A549 (cell line): ENCODE results near the gene PTPRN2. TPM values are rescaled to one million over a fixed set of nuclear protein-coding genes. Genes with fewer than 3 reads are reported as not detected.
"Not testable (repeated sequence)": the region's sequence is repeated elsewhere in the genome, so short reads cannot be mapped to it uniquely, and the experiment has no call there.

Source experiments
- ATAC-seq, 2 experiments: fragments of 200-7000 bp in 1 of 2; fragments of >200 bp in 1 of 2; cut with Nextera tagmentation in 1 of 2; cut with Tn5 transposase in 1 of 2; 3 replicates each; pipeline versions ENCODE4 v1.8.0 to v1.9.1; 2018 to 2020; ENCODE audit warnings: mild to moderate bottlenecking in 1 of 2, moderate library complexity in 1 of 2
- CTCF ChIA-PET: fragments of 300-600 bp; sonication (Branson Sonifier 250); formaldehyde crosslinking; extraction: SDS; loops from one replicate; lab custom pipeline; 2021; ENCODE audit warnings: antibody characterized with exemption, inconsistent platforms; lab: Yijun Ruan, JAX
- POLR2A ChIA-PET: fragments of 350-600 bp; formaldehyde crosslinking; extraction: SDS; loops from one replicate; lab custom pipeline; 2021; ENCODE audit warnings: antibody characterized with exemption, inconsistent platforms; lab: Yijun Ruan, JAX
- DNase-seq, 2 experiments: peaks; one replicate each; pipeline versions ENCODE4 v3.0.0 to v3.0.0-alpha.2; 2011 to 2016; ENCODE audit warnings: low read depth in 1 of 2, low spot score in 1 of 2
- FAIRE-seq: peaks from 2 replicates; lab custom pipeline; 2011; peaks lifted over from hg19 to GRCh38; lab: Jason Lieb, UNC
- H3K27ac ChIP-seq, 2 experiments: fragments of >200 bp; sonication (Bioruptor Twin); formaldehyde crosslinking; 3 replicates each; pipeline ENCODE4 v1.5.1; 2016 to 2017
- H3K4me1 ChIP-seq: fragments of >200 bp; sonication (Bioruptor Twin); formaldehyde crosslinking; 3 replicates; pipeline ENCODE4 v1.6.1; 2016
- H3K4me2 ChIP-seq: fragments of >200 bp; sonication (Bioruptor Twin); formaldehyde crosslinking; 3 replicates; pipeline ENCODE4 v1.6.1; 2016
- H3K4me3 ChIP-seq: fragments of >200 bp; sonication (Bioruptor Twin); formaldehyde crosslinking; 3 replicates; pipeline ENCODE4 v1.5.1; 2016
- H3K9me3 ChIP-seq: fragments of >200 bp; sonication (Bioruptor Twin); formaldehyde crosslinking; 3 replicates; pipeline ENCODE4 v1.6.1; 2016
- BHLHE40 ChIP-seq: IDR thresholded peaks from 2 replicates; pipeline ENCODE4 v1.6.1; 2012; ENCODE audit warnings: low read depth, low read length, inconsistent platforms
- CBX2 ChIP-seq: fragments of 200-600 bp; sonication (generic); IDR thresholded peaks from 2 replicates; pipeline ENCODE4 v1.6.1; 2016; ENCODE audit warnings: low read depth, mild to moderate bottlenecking, borderline replicate concordance
- CBX8 ChIP-seq: fragments of 200-600 bp; sonication (generic); IDR thresholded peaks from 2 replicates; pipeline ENCODE4 v1.6.1; 2016
- EP300 ChIP-seq, 2 experiments: fragments of >200 bp; sonication (Bioruptor Twin); formaldehyde crosslinking; IDR thresholded peaks; 2 replicates in 1 of 2; 3 replicates in 1 of 2; pipeline ENCODE4 v1.6.1; 2016 to 2017
- FOXS1 ChIP-seq: fragments of 250-450 bp; sonication (Bioruptor Pico); IDR thresholded peaks from 2 replicates; pipeline ENCODE4 v1.5.0; 2020; ENCODE audit warnings: mild to moderate bottlenecking, moderate library complexity
- HOXA7 ChIP-seq: fragments of 250-450 bp; sonication (Bioruptor Pico); IDR thresholded peaks from 2 replicates; pipeline ENCODE4 v1.5.0; 2020; ENCODE audit warnings: mild to moderate bottlenecking, moderate library complexity
- HOXB13 ChIP-seq: fragments of 250-450 bp; sonication (Bioruptor Pico); IDR thresholded peaks from 2 replicates; pipeline ENCODE4 v1.5.0; 2020; ENCODE audit warnings: low read depth, mild to moderate bottlenecking, moderate library complexity
- HOXB5 ChIP-seq: fragments of 250-450 bp; sonication (Bioruptor Pico); IDR thresholded peaks from 2 replicates; pipeline ENCODE4 v1.5.0; 2020; ENCODE audit warnings: mild to moderate bottlenecking, moderate library complexity
- JUN ChIP-seq, 2 experiments: fragments of >200 bp; sonication (Bioruptor Twin); formaldehyde crosslinking; IDR thresholded peaks; 2 replicates in 1 of 2; 3 replicates in 1 of 2; pipeline ENCODE4 v1.6.1; 2016 to 2017
- JUNB ChIP-seq: fragments of >200 bp; sonication (Bioruptor Twin); formaldehyde crosslinking; IDR thresholded peaks from 2 replicates; pipeline ENCODE4 v1.6.1; 2016
- KDM1A ChIP-seq: fragments of 200-600 bp; sonication (generic); IDR thresholded peaks from 2 replicates; pipeline ENCODE4 v1.6.1; 2016; ENCODE audit warnings: low read depth, mild to moderate bottlenecking
- MAFK ChIP-seq: fragments of 450-650 bp; IDR thresholded peaks from 2 replicates; pipeline ENCODE4 v1.6.1; 2014; ENCODE audit not compliant: partially characterized antibody
- MYC ChIP-seq: IDR thresholded peaks from 2 replicates; pipeline ENCODE4 v1.6.1; 2012; ENCODE audit warnings: mild to moderate bottlenecking, inconsistent platforms, low read length, improper control_type of control experiment, borderline replicate concordance
- NPAS2 ChIP-seq: fragments of 250-450 bp; sonication (Bioruptor Pico); IDR thresholded peaks from 2 replicates; pipeline ENCODE4 v1.8.0; 2022; ENCODE audit warnings: mild to moderate bottlenecking, moderate library complexity, borderline replicate concordance
- NR3C1 ChIP-seq: fragments of >200 bp; sonication (Bioruptor Twin); formaldehyde crosslinking; IDR thresholded peaks from 3 replicates; pipeline ENCODE4 v1.6.1; 2017
- POLR2A ChIP-seq: IDR thresholded peaks from 2 replicates; pipeline ENCODE4 v1.6.1; 2012; ENCODE audit warnings: mild to moderate bottlenecking, low read length
- RARB ChIP-seq: fragments of 250-450 bp; sonication (Bioruptor Pico); IDR thresholded peaks from 2 replicates; pipeline ENCODE4 v1.8.0; 2021; ENCODE audit warnings: mild to moderate bottlenecking, moderate library complexity
- RCOR1 ChIP-seq: fragments of 150-350 bp; IDR thresholded peaks from 2 replicates; pipeline ENCODE4 v1.6.1; 2014; ENCODE audit warnings: antibody characterized with exemption, low read length, low read depth
- RNF2 ChIP-seq: fragments of 200-600 bp; sonication (generic); IDR thresholded peaks from 2 replicates; pipeline ENCODE4 v1.6.1; 2016; ENCODE audit warnings: low read depth, mild to moderate bottlenecking, antibody characterized with exemption, moderate library complexity, borderline replicate concordance
- TFCP2L1 ChIP-seq: fragments of 250-450 bp; sonication (Bioruptor Pico); IDR thresholded peaks from 2 replicates; pipeline ENCODE4 v1.5.0; 2021; ENCODE audit warnings: mild to moderate bottlenecking
- ZNF302 ChIP-seq: fragments of 250-450 bp; sonication (Bioruptor Pico); IDR thresholded peaks from 2 replicates; pipeline ENCODE4 v1.9.0; 2021; ENCODE audit warnings: inconsistent platforms, mild to moderate bottlenecking, moderate library complexity
- WGBS: methylation state at CpG from one replicate; pipeline ENCODE4 v1.1.6; 2017; ENCODE audit errors: missing lambda C conversion rate; 5-methylcytosine and 5-hydroxymethylcytosine counted together
- polyA plus RNA-seq, 4 experiments: library from polyadenylated mRNA; depleted of rRNA in 3 of 4; stranded (reverse); fragments of >200 nt; fragmentation: RNase III in 1 of 4; extraction: RNeasy Plus Mini Kit Qiagen cat#74134 plus additional on column Dnase treatment in 1 of 4; gene quantifications; 2 replicates in 3 of 4; 3 replicates in 1 of 4; pipeline ENCODE4 v1.2.3, GENCODE V29; 2011 to 2017
- TF ChIP-seq, protein P1 (sequence below): IDR thresholded peaks from 2 replicates; pipeline ENCODE4 v1.6.1; 2012; ENCODE audit warnings: low read depth, borderline replicate concordance
- TF ChIP-seq, protein P2 (sequence below): IDR thresholded peaks from 2 replicates; pipeline ENCODE4 v1.6.1; 2012
- TF ChIP-seq, protein P3 (sequence below): fragments of >200 bp; sonication (Bioruptor Twin); formaldehyde crosslinking; IDR thresholded peaks from 3 replicates; pipeline ENCODE4 v1.5.1; 2016
- TF ChIP-seq, protein P4 (sequence below): fragments of 150-350 bp; IDR thresholded peaks from 2 replicates; pipeline ENCODE4 v1.6.1; 2014; ENCODE audit warnings: low read depth, mild to moderate bottlenecking, low read length
- TF ChIP-seq, protein P5 (sequence below): fragments of 450-650 bp; IDR thresholded peaks from 2 replicates; pipeline ENCODE4 v1.6.1; 2014; ENCODE audit warnings: antibody characterized with exemption
- TF ChIP-seq, protein P6 (sequence below): IDR thresholded peaks from 2 replicates; pipeline ENCODE4 v1.6.1; 2012

PTPRN2 gene
- polyA plus RNA-seq, 2 of the 4 experiments (the other 2 are of a cell fraction) = 0.41 to 1.2 TPM

DNA sequence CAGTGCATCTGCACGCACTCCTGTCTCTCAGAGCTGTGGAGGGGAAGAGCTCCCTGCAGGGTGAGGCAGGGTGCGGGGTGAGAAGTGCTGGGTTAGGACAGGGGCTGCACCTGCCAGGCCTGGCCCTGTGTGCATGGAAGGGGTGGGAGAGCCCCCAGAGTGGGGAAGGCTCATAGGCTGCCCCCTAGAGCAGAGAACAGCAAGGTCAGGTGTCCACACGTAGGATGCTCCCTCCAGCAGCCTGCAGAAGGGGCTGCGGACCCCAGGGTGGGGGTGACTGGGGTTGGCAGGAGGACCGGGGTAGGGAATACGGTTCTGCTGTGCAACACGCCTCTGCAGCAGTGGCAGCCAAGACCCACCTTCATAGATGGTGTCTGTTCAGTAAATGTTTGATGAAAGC is 208.6 kb downstream of the PTPRN2 start:
- POLR2A ChIA-PET = no interaction called here
- CTCF ChIA-PET = no interaction called here
- Histone ChIP-seq H3K4me1 (no peaks in the 10 kb centered on the region), H3K4me2 (no peak overlapping the region), H3K27ac (no peak overlapping the region), H3K9me3 (no peaks in the 10 kb centered on the region), H3K4me3 (no peak overlapping the region)
- ATAC-seq = no peak
- 72% methylated on average over 5 of the region's 7 CpGs for WGBS
- no peak for TF ChIP-seq KDM1A
- TF ChIP-seq BHLHE40 = no peak
- no peak for TF ChIP-seq FOXS1 (CRISPR knock-in tag)
- no peak for TF ChIP-seq RNF2
- TF ChIP-seq EP300 (IDR thresholded peaks at IDR 0.05) = no peak
- TF ChIP-seq NR3C1 = no peak
- TF ChIP-seq RCOR1 = no peak
- no peak for TF ChIP-seq JUNB
- TF ChIP-seq TFCP2L1 (CRISPR knock-in tag) = no peak
- TF ChIP-seq, protein P1, sequence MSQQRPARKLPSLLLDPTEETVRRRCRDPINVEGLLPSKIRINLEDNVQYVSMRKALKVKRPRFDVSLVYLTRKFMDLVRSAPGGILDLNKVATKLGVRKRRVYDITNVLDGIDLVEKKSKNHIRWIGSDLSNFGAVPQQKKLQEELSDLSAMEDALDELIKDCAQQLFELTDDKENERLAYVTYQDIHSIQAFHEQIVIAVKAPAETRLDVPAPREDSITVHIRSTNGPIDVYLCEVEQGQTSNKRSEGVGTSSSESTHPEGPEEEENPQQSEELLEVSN = no peak
- no peak for TF ChIP-seq MYC
- TF ChIP-seq CBX2 = no peak
- no peak for TF ChIP-seq NPAS2 (CRISPR knock-in tag)
- TF ChIP-seq, protein P2, sequence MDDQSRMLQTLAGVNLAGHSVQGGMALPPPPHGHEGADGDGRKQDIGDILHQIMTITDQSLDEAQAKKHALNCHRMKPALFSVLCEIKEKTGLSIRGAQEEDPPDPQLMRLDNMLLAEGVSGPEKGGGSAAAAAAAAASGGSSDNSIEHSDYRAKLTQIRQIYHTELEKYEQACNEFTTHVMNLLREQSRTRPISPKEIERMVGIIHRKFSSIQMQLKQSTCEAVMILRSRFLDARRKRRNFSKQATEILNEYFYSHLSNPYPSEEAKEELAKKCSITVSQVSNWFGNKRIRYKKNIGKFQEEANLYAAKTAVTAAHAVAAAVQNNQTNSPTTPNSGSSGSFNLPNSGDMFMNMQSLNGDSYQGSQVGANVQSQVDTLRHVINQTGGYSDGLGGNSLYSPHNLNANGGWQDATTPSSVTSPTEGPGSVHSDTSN = no peak
- no peak for TF ChIP-seq HOXA7 (CRISPR knock-in tag)
- TF ChIP-seq RARB (CRISPR knock-in tag) = no peak
- no peak for TF ChIP-seq JUN (IDR thresholded peaks at IDR 0.05)
- TF ChIP-seq, protein P3, sequence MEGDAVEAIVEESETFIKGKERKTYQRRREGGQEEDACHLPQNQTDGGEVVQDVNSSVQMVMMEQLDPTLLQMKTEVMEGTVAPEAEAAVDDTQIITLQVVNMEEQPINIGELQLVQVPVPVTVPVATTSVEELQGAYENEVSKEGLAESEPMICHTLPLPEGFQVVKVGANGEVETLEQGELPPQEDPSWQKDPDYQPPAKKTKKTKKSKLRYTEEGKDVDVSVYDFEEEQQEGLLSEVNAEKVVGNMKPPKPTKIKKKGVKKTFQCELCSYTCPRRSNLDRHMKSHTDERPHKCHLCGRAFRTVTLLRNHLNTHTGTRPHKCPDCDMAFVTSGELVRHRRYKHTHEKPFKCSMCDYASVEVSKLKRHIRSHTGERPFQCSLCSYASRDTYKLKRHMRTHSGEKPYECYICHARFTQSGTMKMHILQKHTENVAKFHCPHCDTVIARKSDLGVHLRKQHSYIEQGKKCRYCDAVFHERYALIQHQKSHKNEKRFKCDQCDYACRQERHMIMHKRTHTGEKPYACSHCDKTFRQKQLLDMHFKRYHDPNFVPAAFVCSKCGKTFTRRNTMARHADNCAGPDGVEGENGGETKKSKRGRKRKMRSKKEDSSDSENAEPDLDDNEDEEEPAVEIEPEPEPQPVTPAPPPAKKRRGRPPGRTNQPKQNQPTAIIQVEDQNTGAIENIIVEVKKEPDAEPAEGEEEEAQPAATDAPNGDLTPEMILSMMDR = no peak
- TF ChIP-seq POLR2A = no peak
- TF ChIP-seq, protein P4, sequence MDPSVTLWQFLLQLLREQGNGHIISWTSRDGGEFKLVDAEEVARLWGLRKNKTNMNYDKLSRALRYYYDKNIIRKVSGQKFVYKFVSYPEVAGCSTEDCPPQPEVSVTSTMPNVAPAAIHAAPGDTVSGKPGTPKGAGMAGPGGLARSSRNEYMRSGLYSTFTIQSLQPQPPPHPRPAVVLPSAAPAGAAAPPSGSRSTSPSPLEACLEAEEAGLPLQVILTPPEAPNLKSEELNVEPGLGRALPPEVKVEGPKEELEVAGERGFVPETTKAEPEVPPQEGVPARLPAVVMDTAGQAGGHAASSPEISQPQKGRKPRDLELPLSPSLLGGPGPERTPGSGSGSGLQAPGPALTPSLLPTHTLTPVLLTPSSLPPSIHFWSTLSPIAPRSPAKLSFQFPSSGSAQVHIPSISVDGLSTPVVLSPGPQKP = no peak
- DNase-seq = no peak
- FAIRE-seq = no peak

DNA sequence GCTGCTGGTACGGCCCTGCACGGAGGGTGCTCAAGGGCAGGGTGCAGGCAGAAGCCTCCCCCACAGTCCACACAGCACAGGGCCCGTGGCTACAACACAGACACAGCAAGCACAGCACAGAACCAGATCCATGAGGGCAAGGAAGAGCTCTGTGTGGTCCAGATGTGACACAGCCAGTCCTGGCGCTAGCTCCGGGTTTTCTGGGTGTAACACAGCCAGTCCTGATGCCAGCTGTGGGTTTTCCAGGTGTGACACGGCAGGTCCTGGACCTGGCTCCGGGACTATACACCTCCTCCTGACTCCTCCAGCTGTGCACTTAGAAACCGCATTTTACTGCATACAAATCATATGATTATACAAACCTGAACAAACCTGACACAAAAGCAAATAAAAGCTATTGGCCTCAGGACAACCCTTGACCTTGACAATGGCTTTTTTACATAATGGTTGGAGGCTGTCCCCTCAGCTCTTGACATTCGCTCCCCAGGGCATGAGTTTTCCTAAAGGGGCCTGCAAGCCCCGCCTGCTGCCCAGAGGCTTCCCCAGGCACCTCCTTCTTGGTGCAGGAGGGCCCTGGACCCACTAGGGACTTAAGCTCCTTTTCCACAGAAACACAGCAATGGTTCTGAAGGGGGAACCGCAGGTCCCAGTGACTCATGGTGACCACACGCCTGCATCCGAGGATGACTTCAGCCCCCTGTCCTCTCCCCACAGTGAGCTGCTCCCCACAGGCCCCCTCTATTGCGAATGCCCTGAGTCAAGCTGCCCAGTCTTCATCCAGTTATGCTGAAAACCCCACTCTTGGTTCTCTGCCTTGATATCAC is 209.6 kb downstream of the PTPRN2 start:
- Histone ChIP-seq H3K9me3 (no peaks in the 10 kb centered on the region), H3K4me2 (no peak overlapping the region)
- CTCF ChIA-PET = interaction anchor here (1.6 kb wide), 1 partner anchor 19 kb away, joined by 6 read pairs; no protein-coding TSS in a partner anchor
- FAIRE-seq = no peak
- POLR2A ChIA-PET = no interaction called here
- TF ChIP-seq HOXB13 (CRISPR knock-in tag) = no peak
- TF ChIP-seq ZNF302 = no peak
- TF ChIP-seq, protein P3 = no peak
- TF ChIP-seq MAFK = no peak
- TF ChIP-seq CBX8 = no peak
- TF ChIP-seq, protein P5, sequence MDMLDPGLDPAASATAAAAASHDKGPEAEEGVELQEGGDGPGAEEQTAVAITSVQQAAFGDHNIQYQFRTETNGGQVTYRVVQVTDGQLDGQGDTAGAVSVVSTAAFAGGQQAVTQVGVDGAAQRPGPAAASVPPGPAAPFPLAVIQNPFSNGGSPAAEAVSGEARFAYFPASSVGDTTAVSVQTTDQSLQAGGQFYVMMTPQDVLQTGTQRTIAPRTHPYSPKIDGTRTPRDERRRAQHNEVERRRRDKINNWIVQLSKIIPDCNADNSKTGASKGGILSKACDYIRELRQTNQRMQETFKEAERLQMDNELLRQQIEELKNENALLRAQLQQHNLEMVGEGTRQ = no peak
- no peak for TF ChIP-seq HOXB5 (CRISPR knock-in tag)
- no peak for TF ChIP-seq RARB (CRISPR knock-in tag)
- TF ChIP-seq, protein P6, sequence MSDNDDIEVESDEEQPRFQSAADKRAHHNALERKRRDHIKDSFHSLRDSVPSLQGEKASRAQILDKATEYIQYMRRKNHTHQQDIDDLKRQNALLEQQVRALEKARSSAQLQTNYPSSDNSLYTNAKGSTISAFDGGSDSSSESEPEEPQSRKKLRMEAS = no peak
- TF ChIP-seq, all 56 proteins: peak for 0
- 50% methylated on average over 12 of the region's 14 CpGs for WGBS
- ATAC-seq = peak in 1 of 2 experiments; percentile 25; a peak in 2 of 6 replicates
- no peak for DNase-seq
- no peaks in the 10 kb centered on the region for H3K4me1 ChIP-seq
- no peak overlapping the region for H3K4me3 ChIP-seq
- H3K27ac ChIP-seq = no peak overlapping the region

DNA sequence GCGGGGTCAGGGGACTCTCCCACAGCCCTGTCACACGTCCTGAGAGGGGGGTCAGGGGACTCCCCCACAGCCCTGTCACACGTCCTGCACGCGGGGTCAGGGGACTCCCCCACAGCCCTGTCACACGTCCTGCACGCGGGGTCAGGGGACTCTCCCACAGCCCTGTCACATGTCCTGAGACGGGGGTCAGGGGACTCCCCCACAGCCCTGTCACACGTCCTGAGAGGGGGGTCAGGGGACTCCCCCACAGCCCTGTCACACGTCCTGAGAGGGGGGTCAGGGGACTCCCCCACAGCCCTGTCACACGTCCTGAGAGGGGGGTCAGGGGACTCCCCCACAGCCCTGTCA is 210.8 kb downstream of the PTPRN2 start:
- CTCF ChIA-PET, ATAC-seq, DNase-seq, H3K4me3 ChIP-seq, H3K27ac ChIP-seq, H3K4me1 ChIP-seq, FAIRE-seq, H3K4me2 ChIP-seq, H3K9me3 ChIP-seq, POLR2A ChIA-PET: not testable (repeated sequence)
- WGBS = no CpG with 5 or more reads among the region's 12 CpGs
